Jurkat, Clone E6-1 (cell line): Measurements from ENCODE around the gene ORMDL1. TPM values are rescaled to one million over a fixed set of nuclear protein-coding genes. Genes with fewer than 3 reads are reported as not detected.

Experiments used
- DNase-seq: peaks from one replicate; pipeline ENCODE4 v3.0.0-alpha.2; 2011; ENCODE audit warnings: low read depth, low spot score
- H3K4me3 ChIP-seq: 2 replicates; pipeline ENCODE4 v1.5.1; 2011; ENCODE audit warnings: mild to moderate bottlenecking, low read length, control low read depth, moderate library complexity
- polyA plus RNA-seq: library from polyadenylated mRNA; unstranded; fragments of >200 nt; gene quantifications from one replicate; pipeline ENCODE4 v1.2.1, GENCODE V29; 2012; ENCODE audit warnings: missing spikeins; ENCODE audit not compliant: insufficient read length, insufficient read depth

ORMDL1 gene, protein sequence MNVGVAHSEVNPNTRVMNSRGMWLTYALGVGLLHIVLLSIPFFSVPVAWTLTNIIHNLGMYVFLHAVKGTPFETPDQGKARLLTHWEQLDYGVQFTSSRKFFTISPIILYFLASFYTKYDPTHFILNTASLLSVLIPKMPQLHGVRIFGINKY
- 64.9 TPM for polyA plus RNA-seq

DNA sequence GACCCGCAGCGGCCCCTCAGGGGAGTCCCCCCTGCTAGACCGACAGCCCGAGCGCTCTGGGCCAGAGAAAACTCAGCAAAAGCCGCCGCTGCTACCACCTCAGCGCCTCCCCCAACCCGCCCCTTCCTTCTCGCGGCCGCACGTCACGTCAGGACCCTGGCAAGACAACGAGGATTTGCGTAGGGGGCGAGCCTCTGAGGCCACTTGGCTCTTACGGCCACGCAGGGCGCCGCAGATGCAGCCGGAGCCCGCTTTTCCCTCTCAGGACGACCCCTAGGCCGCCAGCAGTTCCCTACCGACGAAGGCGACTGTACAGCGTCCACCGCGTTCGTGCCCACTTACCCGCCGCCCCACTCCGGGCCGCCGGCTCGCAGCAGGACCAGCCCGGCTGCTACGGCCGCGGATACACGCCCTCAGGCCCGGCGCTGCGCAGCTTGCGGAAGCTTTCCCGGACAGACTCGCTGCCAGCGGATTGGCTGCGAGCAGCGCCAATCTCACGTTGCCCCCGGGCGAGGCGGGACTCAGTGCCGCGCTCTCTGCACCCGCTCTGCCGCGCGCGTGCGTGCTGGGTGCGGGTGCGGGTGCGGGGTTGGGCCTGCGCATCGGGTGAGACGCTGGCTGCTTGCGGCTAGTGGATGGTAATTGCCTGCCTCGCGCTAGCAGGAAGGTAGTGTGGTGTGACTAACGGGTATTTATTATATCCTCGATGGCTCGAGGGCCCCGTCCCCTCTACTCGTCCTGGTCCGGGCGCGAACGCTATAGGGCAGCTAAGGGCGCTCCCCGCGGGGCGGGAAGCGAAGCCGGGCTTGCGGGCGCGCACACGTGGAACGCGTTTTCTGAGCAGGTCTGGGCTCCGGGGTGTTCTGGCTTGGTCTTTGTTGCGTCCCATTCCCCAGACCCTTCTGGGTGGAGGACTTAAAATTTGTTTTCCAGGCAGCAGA is at the start of gene ORMDL1, which contains the start of gene PMS1:
Gene ORMDL1, minus strand, starts transcription at position 413 of the 941 bp plus-strand sequence. CDS start 1,744 bp downstream, outside the sequence.
Gene PMS1, plus strand, starts transcription at position 524 of the 941 bp plus-strand sequence. CDS start 7,360 bp downstream, outside the sequence.
- H3K4me3 ChIP-seq = peak within 1 kb of the TSS; percentile 77
- DNase-seq = peak; percentile 91

DNA sequence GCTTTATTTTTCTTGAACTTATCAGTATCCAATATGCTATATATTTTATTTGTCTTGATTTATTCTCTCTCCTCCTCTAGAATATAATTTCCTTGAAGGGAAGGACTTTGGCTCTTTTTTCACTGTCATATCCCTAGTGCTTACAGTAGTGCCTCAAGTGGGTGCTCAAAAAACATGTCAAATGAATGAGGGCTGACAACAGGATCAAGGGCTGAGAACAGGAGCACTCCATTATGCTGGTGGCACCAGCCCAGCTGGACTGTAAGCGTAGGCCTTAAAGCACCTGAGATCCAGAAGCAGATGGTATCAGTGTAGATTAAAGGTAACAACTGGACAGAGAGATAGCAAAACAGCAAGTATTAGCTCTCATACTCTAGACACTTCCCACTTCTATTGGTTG is 46.4 kb upstream of the ORMDL1 start:
- DNase-seq = no peak
- no peak overlapping the region for H3K4me3 ChIP-seq

DNA sequence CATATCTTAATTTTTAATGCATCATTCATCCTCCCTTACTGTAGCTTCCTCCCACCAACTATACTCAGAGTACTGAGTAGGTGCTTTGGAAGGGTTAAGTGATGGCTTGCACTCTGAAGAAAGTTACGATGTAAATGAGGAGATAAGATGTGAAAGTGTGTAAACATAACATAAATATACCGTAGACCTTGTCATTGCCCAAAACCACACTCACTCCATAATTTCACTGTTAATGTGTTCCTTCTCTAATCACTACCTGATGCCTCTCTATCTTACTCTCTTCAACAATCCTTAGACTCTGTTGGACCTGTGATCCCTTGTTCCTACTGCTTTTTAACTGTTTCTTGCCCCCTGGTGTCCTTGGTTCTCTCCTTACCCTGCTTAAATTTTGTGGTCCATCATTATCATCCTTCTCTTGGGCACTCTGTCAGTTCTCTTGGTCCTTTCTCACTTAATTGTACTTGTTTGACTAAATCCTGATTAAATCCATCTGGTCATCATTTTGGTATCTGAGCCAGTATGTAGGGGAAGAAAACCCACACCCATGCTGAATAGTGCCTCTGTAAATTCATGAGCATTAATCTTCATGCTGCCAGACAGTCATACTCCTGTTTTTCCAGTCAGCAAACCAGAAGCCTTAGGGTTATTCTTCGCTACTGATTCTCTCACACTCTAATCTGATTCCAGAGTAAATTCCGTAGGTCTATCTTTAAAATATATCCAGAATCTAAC is 45.1 kb upstream of the ORMDL1 start:
- no peak for DNase-seq

DNA sequence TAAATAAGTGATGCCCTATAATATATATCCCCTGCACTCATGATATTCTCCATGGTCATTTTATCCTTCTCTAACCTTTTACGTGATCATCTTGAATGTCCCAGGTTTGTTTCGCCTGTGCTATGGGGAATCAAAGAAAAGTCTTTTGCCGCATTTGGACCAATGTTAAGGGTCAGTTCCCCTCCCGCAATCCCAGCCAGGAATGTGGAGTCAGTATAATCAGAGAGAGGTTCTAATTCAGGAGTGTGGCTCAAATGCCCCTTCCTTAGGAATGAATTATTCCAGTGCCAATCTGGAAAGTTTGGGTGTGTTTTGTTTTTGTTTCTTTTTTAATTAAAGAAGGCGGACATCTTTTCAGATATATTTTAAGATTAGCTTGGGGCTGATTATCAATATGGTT is 41.9 kb upstream of the ORMDL1 start:
- no peak for DNase-seq
- no peak overlapping the region for H3K4me3 ChIP-seq

More for the DNA sequence above, 45.1 kb upstream of the ORMDL1 start:
- no peak overlapping the region for H3K4me3 ChIP-seq

DNA sequence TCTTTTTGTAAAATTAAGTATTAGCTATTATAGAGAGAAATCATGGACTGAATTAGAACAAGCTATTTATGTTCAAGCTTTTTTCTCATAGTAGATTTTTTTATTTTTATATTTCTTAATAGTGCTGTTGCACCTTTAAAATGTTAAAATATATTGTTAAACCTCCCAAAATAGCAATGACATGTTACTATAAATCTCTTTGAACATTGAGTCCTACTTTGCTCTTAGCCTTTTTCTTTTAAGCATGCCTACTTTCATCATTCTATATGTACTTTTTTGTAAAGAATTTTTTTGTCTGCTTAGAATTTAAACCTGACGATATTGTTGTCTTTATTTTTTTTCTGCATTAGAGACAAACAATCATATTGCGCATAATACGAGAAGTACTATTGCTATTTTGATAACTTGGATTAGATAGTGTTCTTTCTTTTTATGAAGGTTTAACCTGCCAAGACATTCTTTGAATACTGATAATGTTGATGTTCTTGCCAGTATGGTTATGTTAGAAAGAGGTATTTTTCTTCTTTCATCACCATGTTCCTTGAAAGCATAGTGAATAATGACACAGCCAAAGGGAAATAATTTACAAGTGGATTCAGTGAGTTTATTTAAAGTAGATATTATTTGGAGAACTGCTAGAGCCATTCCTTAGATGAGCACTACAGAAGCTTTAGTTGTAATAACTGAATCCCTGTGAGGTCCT is 40.7 kb upstream of the ORMDL1 start:
- DNase-seq = no peak
- H3K4me3 ChIP-seq = no peak overlapping the region

DNA sequence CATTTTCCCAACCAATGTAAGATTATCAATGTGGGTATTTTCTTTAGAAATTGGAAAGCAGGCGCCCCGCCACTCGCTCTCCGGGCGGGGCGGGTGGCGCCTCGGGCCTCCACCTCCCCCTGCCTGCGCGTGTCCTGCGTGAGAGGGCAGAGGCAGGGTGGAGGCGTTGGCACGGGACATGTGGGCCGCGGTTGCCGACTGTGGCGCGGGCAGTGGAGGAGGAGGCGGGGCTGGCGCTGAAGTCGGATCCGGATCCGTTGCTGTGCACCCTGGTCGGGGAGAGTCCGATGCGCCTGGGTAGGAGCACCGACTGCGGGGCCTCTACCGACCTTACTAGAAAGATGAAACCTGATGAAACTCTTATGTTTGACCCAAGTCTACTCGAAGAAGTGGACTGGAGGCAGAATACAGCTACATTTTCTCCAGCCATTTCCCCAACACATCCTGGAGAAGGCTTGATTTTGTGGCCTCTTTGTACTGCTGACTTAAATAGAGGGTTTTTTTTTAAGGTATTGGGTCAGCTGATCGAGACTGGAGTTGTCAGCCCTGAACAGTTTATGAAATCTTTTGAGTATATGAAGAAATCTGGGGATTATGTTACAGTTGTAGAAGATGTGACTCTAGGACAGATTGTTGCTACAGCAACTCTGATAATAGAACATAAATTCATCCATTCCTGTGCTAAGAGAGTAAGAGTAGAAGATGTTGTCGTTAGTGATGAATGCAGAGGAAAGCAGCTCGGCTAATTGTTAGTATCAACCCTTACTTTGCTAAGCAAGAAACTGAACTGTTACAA is 38.0 kb upstream of the ORMDL1 start:
- no peak for DNase-seq
- H3K4me3 ChIP-seq = no peak overlapping the region

DNA sequence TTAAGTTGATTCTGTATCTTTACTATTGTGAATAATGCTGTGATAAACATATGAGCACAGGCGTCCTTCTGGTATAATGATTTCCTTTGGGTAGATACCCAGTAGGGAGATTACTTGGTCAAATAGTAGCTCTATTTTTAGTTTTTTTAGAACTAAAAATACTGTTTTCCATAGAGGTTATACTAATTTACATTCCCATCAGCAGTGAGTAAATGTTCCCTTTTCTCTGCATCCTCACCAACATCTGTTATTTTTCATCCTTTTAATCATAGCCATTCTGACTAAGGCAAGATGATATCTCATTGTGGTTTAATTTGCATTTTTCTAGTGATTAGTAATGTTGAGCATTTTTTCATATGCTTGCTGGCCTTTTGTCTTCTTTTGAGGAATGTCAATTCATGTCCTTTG is 35.2 kb upstream of the ORMDL1 start:
- H3K4me3 ChIP-seq = no peak overlapping the region
- DNase-seq = no peak

DNA sequence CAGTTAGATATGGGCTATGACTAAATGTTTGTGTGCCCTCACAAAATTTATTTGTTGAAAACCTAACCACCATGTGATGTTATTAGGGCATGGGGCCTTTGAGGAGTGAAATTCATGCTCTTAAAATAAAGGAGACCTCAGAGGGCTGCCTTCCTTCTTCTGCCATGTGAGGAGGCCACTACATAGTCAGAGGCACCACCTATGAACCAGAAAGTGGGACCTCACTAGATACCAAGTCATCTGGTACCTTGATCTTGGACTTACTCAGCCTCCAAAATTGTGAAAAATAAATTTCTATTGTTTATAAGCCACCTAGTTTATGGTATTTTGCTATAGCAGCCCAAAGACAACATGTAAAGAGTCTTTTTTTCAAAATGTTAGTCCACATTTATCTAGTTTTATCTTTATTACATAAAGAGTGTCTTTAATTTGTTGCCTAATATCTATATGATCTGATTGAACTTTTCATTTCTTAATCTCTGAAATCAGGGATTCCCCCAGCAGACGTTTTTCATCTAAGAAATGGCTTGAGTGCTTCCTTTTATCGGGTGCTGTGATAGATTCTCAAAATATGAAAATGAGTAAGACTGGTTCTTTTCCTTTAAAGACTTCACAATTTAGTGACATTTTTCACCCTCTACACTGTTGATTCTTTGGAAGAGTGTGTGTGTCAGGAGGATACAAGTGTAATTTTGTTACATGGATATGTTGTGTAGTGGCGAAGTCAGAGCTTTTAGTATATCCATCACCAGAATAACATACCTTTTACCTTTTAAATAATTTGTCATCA is 34.3 kb upstream of the ORMDL1 start:
- no peak overlapping the region for H3K4me3 ChIP-seq

DNA sequence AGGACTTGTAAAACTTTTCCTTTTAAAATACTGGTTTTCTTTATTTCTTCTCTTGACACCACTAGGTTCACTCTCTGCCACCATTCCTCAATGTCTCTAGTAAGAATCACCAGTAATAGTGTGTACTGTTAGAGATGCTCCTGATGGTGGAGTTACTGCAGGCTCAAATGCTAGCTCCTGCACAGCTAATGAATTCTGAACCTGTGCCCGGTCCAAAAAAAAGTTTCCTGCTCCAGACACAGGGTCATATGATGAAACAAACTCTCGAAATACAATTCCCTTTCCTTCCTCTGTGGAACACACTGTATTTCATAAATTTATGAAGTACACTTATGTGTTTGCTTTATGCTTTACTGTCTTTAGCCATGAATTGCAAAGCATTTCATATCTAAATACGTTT is 19.3 kb upstream of the ORMDL1 start:
- no peak overlapping the region for H3K4me3 ChIP-seq
- DNase-seq = no peak

More for the DNA sequence above, 34.3 kb upstream of the ORMDL1 start:
- DNase-seq = no peak

DNA sequence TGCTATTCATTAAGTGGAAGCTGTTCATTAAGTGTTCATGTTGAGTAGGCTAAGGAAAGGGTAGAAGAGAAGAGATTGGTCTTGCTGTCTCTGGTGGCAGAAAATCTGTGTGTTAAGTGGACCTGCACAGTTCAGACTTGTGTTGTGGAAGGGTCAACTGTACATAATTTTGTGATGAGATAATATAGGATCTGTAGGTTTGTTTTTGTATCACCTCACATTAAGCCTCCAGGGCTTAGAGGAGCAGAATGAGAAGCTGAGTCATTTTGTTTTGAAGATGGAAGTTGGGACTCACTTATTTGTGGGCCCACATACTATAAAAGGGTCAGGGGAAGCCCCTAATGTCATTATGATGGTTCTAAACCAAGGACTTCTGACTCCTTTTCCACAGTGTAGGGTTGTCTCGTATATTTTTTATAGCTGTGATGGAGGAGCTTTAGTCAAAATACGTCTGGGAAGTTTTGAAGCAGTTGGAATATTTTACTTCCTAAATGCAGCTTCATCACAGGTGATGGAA is 18.3 kb upstream of the ORMDL1 start:
- no peak for DNase-seq
- no peak overlapping the region for H3K4me3 ChIP-seq

DNA sequence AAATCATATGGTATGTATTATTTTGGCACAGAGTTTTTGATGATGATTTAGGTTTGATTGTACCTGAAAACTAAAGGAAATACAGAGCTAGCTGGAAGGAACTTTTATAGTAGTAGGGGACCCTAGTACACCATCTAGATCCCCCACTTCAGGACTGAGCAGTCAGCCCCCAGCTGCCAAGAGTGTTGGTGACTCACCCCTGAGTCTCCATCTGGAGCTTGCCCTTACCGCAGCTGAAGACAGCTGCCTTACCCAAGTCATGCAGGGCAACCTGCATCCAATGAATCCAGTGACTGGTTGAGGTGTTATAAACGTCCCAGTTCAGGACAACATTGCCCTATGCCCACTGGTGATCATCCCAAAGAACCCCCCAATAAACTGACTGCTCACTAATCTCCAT is 15.4 kb upstream of the ORMDL1 start:
- no peak overlapping the region for H3K4me3 ChIP-seq
- DNase-seq = no peak

DNA sequence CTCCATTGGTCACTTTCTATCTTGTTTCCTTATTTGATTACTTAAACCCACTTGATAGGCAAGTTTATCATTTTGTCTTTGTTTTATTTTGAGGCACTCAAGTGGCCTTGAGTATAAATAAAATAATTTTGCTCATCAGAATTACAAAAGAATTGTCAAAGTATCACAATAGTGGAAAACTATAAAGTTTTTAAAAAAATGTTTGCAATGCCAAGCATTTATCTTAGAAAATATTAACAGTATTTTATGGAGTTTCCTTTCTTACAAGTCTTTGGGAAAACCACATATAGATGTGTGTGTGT is 14.8 kb upstream of the ORMDL1 start:
- H3K4me3 ChIP-seq = no peak overlapping the region
- no peak for DNase-seq

DNA sequence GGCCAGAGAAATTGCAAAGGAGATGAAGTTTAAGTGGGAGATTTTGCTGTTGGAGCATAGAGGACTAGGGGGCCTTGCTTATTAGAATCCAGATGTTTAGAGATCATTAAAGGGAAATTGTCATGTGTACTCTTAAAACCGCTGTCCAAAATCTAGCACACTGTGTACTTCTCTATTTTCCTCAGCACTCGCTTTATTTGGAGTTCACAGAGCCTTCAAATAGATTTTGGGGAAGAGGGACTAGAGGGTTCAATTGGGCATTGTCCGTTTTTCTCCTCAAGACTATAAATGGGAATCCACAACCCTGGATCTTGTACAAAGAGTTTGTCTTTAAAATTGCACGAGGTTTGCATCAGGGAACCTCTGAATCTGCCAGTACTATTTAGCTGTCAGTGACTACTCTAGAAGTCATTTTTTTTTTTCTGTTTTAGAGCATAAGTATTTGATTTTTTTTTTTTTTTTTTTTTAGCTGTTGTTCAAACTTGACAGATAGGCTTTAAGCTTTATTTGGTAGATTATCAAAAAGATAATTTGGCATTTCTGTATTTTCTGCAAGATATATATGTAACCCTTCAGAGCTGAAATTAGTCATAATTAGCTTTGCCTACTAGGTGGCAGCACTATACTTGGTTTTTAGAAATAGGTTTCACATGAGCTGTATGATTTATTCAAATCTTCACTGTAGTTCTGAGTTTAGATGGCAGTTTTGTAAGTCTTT is 14.3 kb upstream of the ORMDL1 start:
- DNase-seq = peak; percentile 26
- H3K4me3 ChIP-seq = no peak overlapping the region

DNA sequence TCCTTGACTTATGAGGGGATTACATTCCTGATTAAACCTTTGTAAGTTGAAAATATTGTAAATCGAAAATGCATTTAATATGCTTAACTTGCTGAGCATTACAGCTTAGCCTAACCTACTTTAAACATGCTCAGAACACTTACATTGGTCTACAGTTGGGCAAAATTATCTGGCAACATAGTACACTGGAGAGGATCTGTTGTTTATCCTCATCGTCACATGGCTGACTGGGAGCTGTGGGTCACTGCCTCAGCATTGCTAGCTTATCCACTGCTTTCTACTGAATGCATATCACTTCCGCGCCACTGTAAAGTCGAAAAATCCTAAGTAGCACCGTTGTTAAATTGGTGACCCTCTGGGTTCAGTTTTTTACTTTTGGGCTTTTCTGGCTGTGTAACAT is 13.8 kb upstream of the ORMDL1 start:
- no peak for DNase-seq
- no peak overlapping the region for H3K4me3 ChIP-seq

DNA sequence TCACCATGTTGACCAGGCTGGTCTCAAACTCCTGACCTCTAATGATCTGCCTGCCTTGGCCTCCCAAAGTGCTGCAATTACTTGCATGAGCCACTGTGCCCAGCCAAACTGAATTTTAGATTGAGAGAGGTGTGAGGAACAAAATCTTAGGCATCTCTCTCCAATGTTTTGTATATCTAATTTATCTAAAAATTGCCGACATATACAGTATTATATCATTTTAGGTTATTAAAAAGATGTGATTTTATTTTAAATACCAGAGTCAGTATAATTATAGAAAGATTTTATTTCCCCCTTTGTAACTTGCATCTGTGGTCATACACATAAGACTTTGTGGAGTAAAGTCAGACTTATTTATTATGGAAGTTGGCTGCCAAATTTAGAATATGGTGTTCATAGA is 10.2 kb upstream of the ORMDL1 start:
- no peak for DNase-seq
- no peak overlapping the region for H3K4me3 ChIP-seq

DNA sequence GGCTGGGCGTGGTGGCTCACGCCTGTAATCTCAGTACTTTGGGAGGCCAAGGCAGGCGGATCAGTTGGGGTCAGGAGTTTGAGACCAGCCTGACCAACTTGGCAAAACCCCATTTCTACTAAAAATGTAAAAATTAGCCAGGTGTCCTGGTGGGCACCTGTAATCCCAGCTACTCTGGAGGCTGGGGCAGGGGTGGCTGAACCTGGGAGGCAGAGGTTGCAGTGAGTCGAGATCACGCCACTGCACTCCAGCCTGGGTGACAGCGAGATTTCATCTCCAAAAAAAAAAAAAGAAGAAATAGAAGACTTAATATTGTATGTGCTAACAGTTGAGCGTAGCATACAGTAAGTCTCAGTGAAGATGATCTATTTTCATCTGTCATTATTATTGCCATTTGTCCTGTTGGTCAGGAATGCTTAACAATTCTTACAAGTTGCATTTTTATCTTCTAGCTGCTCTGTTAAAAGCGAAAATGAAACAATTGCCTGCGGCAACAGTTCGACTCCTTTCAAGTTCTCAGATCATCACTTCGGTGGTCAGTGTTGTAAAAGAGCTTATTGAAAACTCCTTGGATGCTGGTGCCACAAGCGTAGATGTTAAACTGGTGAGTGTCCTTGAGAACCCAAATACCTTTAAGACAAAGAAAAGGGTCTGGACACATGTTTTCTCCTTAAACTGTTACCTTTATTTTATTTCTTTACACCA is 7.4 kb upstream of the ORMDL1 start:
- H3K4me3 ChIP-seq = no peak overlapping the region
- no peak for DNase-seq
